ENCODE data around the gene LDLRAP1.

- no peak for TF ChIP-seq CTCF (IDR thresholded peaks at IDR 0.05)
- no peak for TF ChIP-seq EZH2 (IDR thresholded peaks at IDR 0.05; ENCODE audit: borderline replicate concordance, insufficient read depth, low read depth, low read length, poor library complexity, severe bottlenecking)
These were observed 11.0 kb downstream of the LDLRAP1 start for GRCh38 chr1:25554430-25554780.

Measured in B cell (primary cell).